OCI-LY3 (cell line): ENCODE data around the gene KLF16.

Source experiments
- CTCF ChIP-seq: fragments of 200-600, 300-600 bp; sonication (generic); IDR thresholded peaks from 2 replicates; pipeline ENCODE4 v1.5.1; 2014; ENCODE audit warnings: antibody characterized with exemption, low read length, low read depth
- EZH2phosphoT487 ChIP-seq: fragments of 200-600 bp; shearing (Covaris generic); IDR thresholded peaks from 2 replicates; pipeline ENCODE4 v1.6.1; 2018; ENCODE audit warnings: antibody characterized with exemption, mixed run types, low read depth

- TF ChIP-seq CTCF (no peak), EZH2phosphoT487 (no peak)
Measured at GRCh38 chr19:1902923-1903322, 39.5 kb upstream of the KLF16 start.
